GM19397 (cell line): ENCODE data around the gene NEDD4L.
"Not testable (repeated sequence)": the region's sequence is repeated elsewhere in the genome, so short reads cannot be mapped to it uniquely, and the experiment has no call there.

Experiments used
- ATAC-seq: cut with Tn5 transposase; IDR thresholded peaks from one replicate; pipeline ENCODE4 v1.9.1; 2021; ENCODE audit warnings: mild to moderate bottlenecking, moderate library complexity; ENCODE audit not compliant: unreplicated experiment

Gene NEDD4L

GRCh38 chr18:58026395-58026794 lies 17.6 kb upstream of the NEDD4L start:
- ATAC-seq: no peak

GRCh38 chr18:58026857-58027256 lies 17.2 kb upstream of the NEDD4L start:
- ATAC-seq: no peak

GRCh38 chr18:58027341-58027740 lies 16.7 kb upstream of the NEDD4L start:
- ATAC-seq: no peak

- no peak for ATAC-seq
Measured at GRCh38 chr18:58028109-58028784, 15.8 kb upstream of the NEDD4L start.

- no peak for ATAC-seq
Measured at GRCh38 chr18:58032233-58032632, 11.8 kb upstream of the NEDD4L start.

GRCh38 chr18:58033216-58033615 lies 10.8 kb upstream of the NEDD4L start:
- ATAC-seq: no peak

- ATAC-seq: no peak
Measured at GRCh38 chr18:58034370-58034769, 9.7 kb upstream of the NEDD4L start.

GRCh38 chr18:58037163-58037562 lies 6.9 kb upstream of the NEDD4L start:
- no peak for ATAC-seq

- no peak for ATAC-seq
Measured at GRCh38 chr18:58038063-58038462, 6.0 kb upstream of the NEDD4L start.

- ATAC-seq: no peak
Measured at GRCh38 chr18:58041633-58042032, 2.4 kb upstream of the NEDD4L start.

- no peak for ATAC-seq
Measured at GRCh38 chr18:58042826-58043490, 1.1 kb upstream of the NEDD4L start.

- ATAC-seq: peak; percentile 48
Measured at GRCh38 chr18:58044370-58045241, 580 bp downstream of the NEDD4L start.

GRCh38 chr18:58045242-58046092 lies 1.4 kb downstream of the NEDD4L start:
- no peak for ATAC-seq

- no peak for ATAC-seq
Measured at GRCh38 chr18:58046093-58046793, 2.2 kb downstream of the NEDD4L start.

- ATAC-seq: no peak
Measured at GRCh38 chr18:58046794-58047555, 2.9 kb downstream of the NEDD4L start.

- ATAC-seq: no peak
Measured at GRCh38 chr18:58047556-58047882, 3.5 kb downstream of the NEDD4L start.

- ATAC-seq: no peak
Measured at GRCh38 chr18:58048081-58048642, 4.1 kb downstream of the NEDD4L start.

GRCh38 chr18:58049000-58049688 lies 5.1 kb downstream of the NEDD4L start:
- ATAC-seq: no peak

GRCh38 chr18:58050963-58051362 lies 6.9 kb downstream of the NEDD4L start:
- not testable (repeated sequence) for ATAC-seq
